ENCODE data around the gene SRGAP1.
A peak's percentile ranks its signal among the peaks of the same experiment; 100 is the strongest.
"Not testable (repeated sequence)": the region's sequence is repeated elsewhere in the genome, so short reads cannot be mapped to it uniquely, and the experiment has no call there.

The SRGAP1 gene

GRCh38 chr12:63874897-63875480 lies 30.5 kb downstream of the SRGAP1 start:
- no peak overlapping the region for H3K4me2 ChIP-seq (ENCODE audit: low read length)
- H3K27me3 ChIP-seq (ENCODE audit: control insufficient read depth, insufficient read depth, low read length): no peaks in the 10 kb centered on the region
- H3K9me3 ChIP-seq (replicated peaks; ENCODE audit: low read length): no peaks in the 10 kb centered on the region
- H3K4me1 ChIP-seq (ENCODE audit: control insufficient read depth, insufficient read depth, low read length): peaks cover 2% of the 10 kb centered on the region
- H3K9ac ChIP-seq (ENCODE audit: low read depth, low read length): no peak overlapping the region
- no peak overlapping the region for H3K4me3 ChIP-seq (ENCODE audit: low read length)
- peaks cover 2% of the 10 kb centered on the region for H3K36me3 ChIP-seq (ENCODE audit: insufficient read depth, low read length)

DNA sequence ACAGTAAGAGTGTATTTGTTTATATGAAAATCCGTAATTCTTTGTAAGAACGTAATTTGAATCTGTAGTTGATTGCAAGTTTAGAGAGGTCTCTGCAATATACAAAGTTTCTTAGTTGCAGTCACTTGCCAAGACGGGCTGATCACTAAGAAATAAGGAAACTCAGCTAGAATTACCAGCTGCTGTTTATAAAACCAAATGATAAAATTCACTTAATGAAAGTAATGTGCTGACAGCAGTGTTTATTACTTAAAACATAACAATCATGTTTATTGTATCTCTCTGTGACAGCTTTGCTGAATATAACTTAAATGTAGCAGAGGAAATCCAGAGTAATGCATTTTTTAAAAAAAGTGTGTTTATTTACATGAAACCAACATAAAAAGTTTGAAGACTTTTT lies 31.2 kb downstream of the SRGAP1 start:
- no peaks in the 10 kb centered on the region for H3K27me3 ChIP-seq (ENCODE audit: control insufficient read depth, insufficient read depth, low read length)
- H3K9me3 ChIP-seq (replicated peaks; ENCODE audit: low read length): no peaks in the 10 kb centered on the region
- H3K4me3 ChIP-seq (ENCODE audit: low read length): no peak overlapping the region
- H3K36me3 ChIP-seq (ENCODE audit: insufficient read depth, low read length): peaks cover 1% of the 10 kb centered on the region
- no peaks in the 10 kb centered on the region for H3K4me1 ChIP-seq (ENCODE audit: control insufficient read depth, insufficient read depth, low read length)
- H3K4me2 ChIP-seq (ENCODE audit: low read length): no peak overlapping the region
- no peak overlapping the region for H3K9ac ChIP-seq (ENCODE audit: low read depth, low read length)

DNA sequence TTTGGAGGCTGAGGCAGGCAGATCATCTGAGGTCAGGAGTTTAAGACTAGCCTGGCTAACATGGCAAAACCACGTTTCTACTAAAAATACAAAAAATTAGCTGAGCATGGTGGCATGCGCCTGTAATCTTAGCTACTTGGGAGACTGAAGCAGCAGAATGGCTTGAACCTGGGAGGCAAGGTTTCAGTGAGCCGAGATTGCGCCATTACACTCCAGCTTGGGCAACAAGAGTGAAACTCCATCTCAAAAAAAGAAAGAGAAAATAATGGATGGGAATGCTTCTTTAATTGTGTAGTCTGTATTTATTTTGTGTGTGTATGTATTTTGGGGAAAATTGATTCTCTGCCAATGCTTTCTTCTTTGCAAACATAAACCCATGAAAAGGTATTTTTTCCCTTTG lies 32.5 kb downstream of the SRGAP1 start:
- Histone ChIP-seq H3K9ac (ENCODE audit: low read depth, low read length) (no peak overlapping the region), H3K4me3 (ENCODE audit: low read length) (no peak overlapping the region), H3K4me2 (ENCODE audit: low read length) (no peak overlapping the region), H3K4me1 (ENCODE audit: control insufficient read depth, insufficient read depth, low read length) (no peaks in the 10 kb centered on the region), H3K9me3 (replicated peaks; ENCODE audit: low read length) (no peaks in the 10 kb centered on the region), H3K27me3 (ENCODE audit: control insufficient read depth, insufficient read depth, low read length) (no peaks in the 10 kb centered on the region), H3K36me3 (ENCODE audit: insufficient read depth, low read length) (no peaks in the 10 kb centered on the region)

DNA sequence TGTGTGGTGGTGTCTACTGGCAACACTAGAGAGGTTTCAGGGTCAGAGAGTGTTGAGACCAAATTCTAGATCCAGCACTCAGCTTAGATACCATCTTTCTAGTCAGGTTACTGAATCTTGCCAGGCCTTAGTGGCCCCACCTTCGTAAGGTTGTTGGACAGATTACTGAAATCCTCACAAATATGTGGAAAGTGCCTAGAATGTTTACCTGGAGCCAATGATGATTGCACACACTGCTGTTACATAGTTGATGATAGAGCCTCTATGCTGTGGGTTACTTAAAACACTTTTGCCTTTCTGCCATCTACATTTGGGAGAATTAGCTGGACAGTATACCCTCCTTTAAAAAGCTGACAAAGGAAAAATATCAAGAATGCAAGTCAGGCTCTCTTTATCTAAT lies 33.2 kb downstream of the SRGAP1 start:
- no peaks in the 10 kb centered on the region for H3K4me1 ChIP-seq (ENCODE audit: control insufficient read depth, insufficient read depth, low read length)
- H3K27me3 ChIP-seq (ENCODE audit: control insufficient read depth, insufficient read depth, low read length): no peaks in the 10 kb centered on the region
- H3K9me3 ChIP-seq (replicated peaks; ENCODE audit: low read length): no peaks in the 10 kb centered on the region
- H3K4me3 ChIP-seq (ENCODE audit: low read length): no peak overlapping the region
- H3K4me2 ChIP-seq (ENCODE audit: low read length): no peak overlapping the region
- no peak overlapping the region for H3K9ac ChIP-seq (ENCODE audit: low read depth, low read length)
- no peaks in the 10 kb centered on the region for H3K36me3 ChIP-seq (ENCODE audit: insufficient read depth, low read length)

- not testable (repeated sequence) for H3K9me3 ChIP-seq (replicated peaks; ENCODE audit: low read length); H3K4me2 ChIP-seq (ENCODE audit: low read length); H3K36me3 ChIP-seq (ENCODE audit: insufficient read depth, low read length); H3K4me1 ChIP-seq (ENCODE audit: control insufficient read depth, insufficient read depth, low read length); H3K9ac ChIP-seq (ENCODE audit: low read depth, low read length); H3K4me3 ChIP-seq (ENCODE audit: low read length); H3K27me3 ChIP-seq (ENCODE audit: control insufficient read depth, insufficient read depth, low read length)
These were observed 35.7 kb downstream of the SRGAP1 start for GRCh38 chr12:63880235-63880634.

DNA sequence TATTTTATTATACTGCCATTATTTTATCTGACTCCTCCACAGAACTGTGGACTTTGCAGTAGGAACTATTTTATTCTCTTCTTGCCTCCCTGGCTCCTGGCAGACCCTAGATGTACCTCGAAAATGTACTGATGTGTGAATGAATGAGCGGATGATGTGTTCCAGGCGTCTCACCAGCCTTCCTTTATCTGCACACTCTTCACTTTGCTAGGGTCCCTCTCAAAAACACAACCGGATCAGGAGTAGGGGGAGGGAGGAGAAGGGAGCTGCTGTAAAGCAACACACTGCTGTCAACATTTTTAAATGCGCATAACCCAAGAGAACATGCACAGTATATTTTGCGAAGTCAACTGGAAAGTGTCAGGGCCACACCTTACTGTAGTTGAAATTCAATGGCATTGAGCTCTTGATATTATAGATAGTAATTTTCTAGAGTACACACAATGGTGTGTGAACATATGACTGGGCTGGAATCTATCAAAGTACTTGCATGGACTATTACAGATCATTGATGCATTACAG lies 36.3 kb downstream of the SRGAP1 start:
- Histone ChIP-seq H3K27me3 (ENCODE audit: control insufficient read depth, insufficient read depth, low read length) (no peaks in the 10 kb centered on the region), H3K4me1 (ENCODE audit: control insufficient read depth, insufficient read depth, low read length) (no peaks in the 10 kb centered on the region), H3K4me2 (ENCODE audit: low read length) (no peak overlapping the region)

GRCh38 chr12:63882844-63883243 lies 38.3 kb downstream of the SRGAP1 start:
- Histone ChIP-seq H3K4me3 (ENCODE audit: low read length) (no peak overlapping the region), H3K36me3 (ENCODE audit: insufficient read depth, low read length) (no peaks in the 10 kb centered on the region), H3K9ac (ENCODE audit: low read depth, low read length) (no peak overlapping the region), H3K27me3 (ENCODE audit: control insufficient read depth, insufficient read depth, low read length) (no peaks in the 10 kb centered on the region), H3K9me3 (replicated peaks; ENCODE audit: low read length) (no peaks in the 10 kb centered on the region), H3K4me1 (ENCODE audit: control insufficient read depth, insufficient read depth, low read length) (no peaks in the 10 kb centered on the region), H3K4me2 (ENCODE audit: low read length) (no peak overlapping the region)

More for the DNA sequence above, 36.3 kb downstream of the SRGAP1 start:
- H3K9ac ChIP-seq (ENCODE audit: low read depth, low read length): no peak overlapping the region
- no peaks in the 10 kb centered on the region for H3K9me3 ChIP-seq (replicated peaks; ENCODE audit: low read length)
- H3K36me3 ChIP-seq (ENCODE audit: insufficient read depth, low read length): no peaks in the 10 kb centered on the region
- H3K4me3 ChIP-seq (ENCODE audit: low read length): no peak overlapping the region

GRCh38 chr12:63885401-63885800 lies 40.9 kb downstream of the SRGAP1 start:
- H3K27me3 ChIP-seq (ENCODE audit: control insufficient read depth, insufficient read depth, low read length): no peaks in the 10 kb centered on the region
- no peaks in the 10 kb centered on the region for H3K36me3 ChIP-seq (ENCODE audit: insufficient read depth, low read length)
- peaks cover 19% of the 10 kb centered on the region for H3K4me1 ChIP-seq (ENCODE audit: control insufficient read depth, insufficient read depth, low read length)
- no peak overlapping the region for H3K4me2 ChIP-seq (ENCODE audit: low read length)
- H3K9me3 ChIP-seq (replicated peaks; ENCODE audit: low read length): no peaks in the 10 kb centered on the region
- H3K9ac ChIP-seq (ENCODE audit: low read depth, low read length): no peak overlapping the region
- no peak overlapping the region for H3K4me3 ChIP-seq (ENCODE audit: low read length)

- Histone ChIP-seq H3K4me1 (ENCODE audit: control insufficient read depth, insufficient read depth, low read length) (peaks cover 19% of the 10 kb centered on the region), H3K27me3 (ENCODE audit: control insufficient read depth, insufficient read depth, low read length) (no peaks in the 10 kb centered on the region), H3K4me2 (ENCODE audit: low read length) (peak overlapping the region; percentile 53), H3K9ac (ENCODE audit: low read depth, low read length) (peak overlapping the region; percentile 21), H3K36me3 (ENCODE audit: insufficient read depth, low read length) (peaks cover 3% of the 10 kb centered on the region), H3K4me3 (ENCODE audit: low read length) (peak overlapping the region; percentile 28), H3K9me3 (replicated peaks; ENCODE audit: low read length) (no peaks in the 10 kb centered on the region)
These were observed 44.6 kb downstream of the SRGAP1 start for GRCh38 chr12:63888908-63889635.

GRCh38 chr12:63889721-63890509 lies 45.4 kb downstream of the SRGAP1 start:
- Histone ChIP-seq H3K27me3 (ENCODE audit: control insufficient read depth, insufficient read depth, low read length) (no peaks in the 10 kb centered on the region), H3K4me3 (ENCODE audit: low read length) (no peak overlapping the region), H3K9ac (ENCODE audit: low read depth, low read length) (no peak overlapping the region), H3K36me3 (ENCODE audit: insufficient read depth, low read length) (peaks cover 3% of the 10 kb centered on the region), H3K4me2 (ENCODE audit: low read length) (peak overlapping the region; percentile 53), H3K9me3 (replicated peaks; ENCODE audit: low read length) (no peaks in the 10 kb centered on the region), H3K4me1 (ENCODE audit: control insufficient read depth, insufficient read depth, low read length) (peaks cover 19% of the 10 kb centered on the region)

GRCh38 chr12:63893170-63893569 lies 48.7 kb downstream of the SRGAP1 start:
- no peak overlapping the region for H3K4me2 ChIP-seq (ENCODE audit: low read length)
- no peak overlapping the region for H3K9ac ChIP-seq (ENCODE audit: low read depth, low read length)
- no peaks in the 10 kb centered on the region for H3K9me3 ChIP-seq (replicated peaks; ENCODE audit: low read length)
- H3K4me3 ChIP-seq (ENCODE audit: low read length): no peak overlapping the region
- H3K27me3 ChIP-seq (ENCODE audit: control insufficient read depth, insufficient read depth, low read length): no peaks in the 10 kb centered on the region
- H3K4me1 ChIP-seq (ENCODE audit: control insufficient read depth, insufficient read depth, low read length): peaks cover 19% of the 10 kb centered on the region
- H3K36me3 ChIP-seq (ENCODE audit: insufficient read depth, low read length): peaks cover 3% of the 10 kb centered on the region

All from skeletal muscle satellite cell (primary cell).